KMS-11 (cell line): Measurements from ENCODE around the gene ATP6V1C2.

Experiments
- H2AFZ ChIP-seq: fragments of 200-600 bp; sonication (generic); 2 replicates; pipeline ENCODE4 v1.6.1; 2016; ENCODE audit warnings: antibody characterized with exemption, mixed run types, low read depth
- H3K27ac ChIP-seq: fragments of 200-600 bp; sonication (generic); 2 replicates; pipeline ENCODE4 v1.6.1; 2016; ENCODE audit warnings: mild to moderate bottlenecking, mixed run types
- H3K27me3 ChIP-seq: fragments of 200-600 bp; sonication (generic); 2 replicates; pipeline ENCODE4 v1.6.1; 2017; ENCODE audit warnings: mild to moderate bottlenecking, low read depth, mixed run types, moderate library complexity; ENCODE audit not compliant: insufficient read depth
- H3K36me3 ChIP-seq: fragments of 200-600 bp; sonication (generic); 2 replicates; pipeline ENCODE4 v1.6.1; 2017; ENCODE audit warnings: mild to moderate bottlenecking, mixed run types; ENCODE audit not compliant: insufficient read depth
- H3K4me1 ChIP-seq: fragments of 200-600 bp; sonication (generic); 2 replicates; pipeline ENCODE4 v1.6.1; 2016; ENCODE audit warnings: mild to moderate bottlenecking, low read depth, mixed run types; ENCODE audit not compliant: poor library complexity, severe bottlenecking
- H3K4me2 ChIP-seq: fragments of 200-600 bp; sonication (generic); 2 replicates; pipeline ENCODE4 v1.7.0; 2016; ENCODE audit warnings: mild to moderate bottlenecking, mixed run types
- H3K4me3 ChIP-seq: fragments of 200-600 bp; sonication (generic); IDR thresholded peaks from 2 replicates; pipeline ENCODE4 v1.6.1; 2017; ENCODE audit warnings: low read depth, low read length, mixed read lengths; ENCODE audit not compliant: insufficient read depth
- H3K79me2 ChIP-seq: fragments of 200-600 bp; sonication (generic); 2 replicates; pipeline ENCODE4 v1.6.1; 2016; ENCODE audit warnings: low read depth, mixed run types; ENCODE audit not compliant: insufficient read depth
- H3K9ac ChIP-seq: fragments of 200-600 bp; sonication (generic); 2 replicates; pipeline ENCODE4 v1.6.1; 2016; ENCODE audit warnings: mild to moderate bottlenecking, mixed run types
- H4K20me1 ChIP-seq: fragments of 200-600 bp; sonication (generic); 2 replicates; pipeline ENCODE4 v1.6.1; 2016; ENCODE audit warnings: mild to moderate bottlenecking, mixed run types; ENCODE audit not compliant: insufficient read depth
- TF ChIP-seq, protein P1 (sequence below): fragments of 200-600 bp; sonication (generic); conservative IDR thresholded peaks from 2 replicates; pipeline ENCODE4 v1.6.1; 2017; ENCODE audit warnings: low read depth, mild to moderate bottlenecking, antibody characterized with exemption, low read length, moderate library complexity, mixed read lengths

Gene ATP6V1C2

DNA sequence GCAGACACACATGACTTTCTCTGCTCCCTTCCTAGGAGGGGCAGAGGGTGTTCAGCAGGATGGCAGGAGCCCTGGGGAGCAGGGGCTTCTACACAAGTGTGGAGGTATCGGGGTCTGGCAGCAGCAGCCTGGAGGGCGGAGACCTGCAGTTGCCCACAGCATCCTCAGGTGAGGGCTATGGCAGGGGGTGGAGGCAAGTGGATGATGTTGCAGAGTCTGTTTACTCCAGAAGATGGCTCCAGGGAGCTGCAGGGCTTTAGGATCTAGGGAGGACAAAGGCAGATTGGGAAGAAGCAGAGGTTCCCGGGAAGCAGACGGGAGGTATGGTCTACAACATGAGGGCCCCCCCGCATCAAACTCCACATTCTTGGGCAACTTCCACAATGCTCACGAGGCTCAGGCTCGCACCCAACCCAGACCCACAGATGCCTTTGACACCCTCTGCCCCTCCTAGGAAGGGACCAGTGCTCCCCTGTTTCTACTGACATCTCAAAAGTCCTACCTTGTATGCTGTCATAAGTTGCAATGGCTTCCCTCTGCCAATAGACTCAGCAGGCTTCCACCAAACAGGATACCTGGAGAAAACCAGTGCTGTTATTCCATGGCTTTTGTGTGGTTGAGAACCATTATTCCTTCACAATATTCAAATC, 12.0 kb upstream of the ATP6V1C2 start:
- Histone ChIP-seq H3K27ac (no peak overlapping the region), H3K27me3 (no peaks in the 10 kb centered on the region), H3K4me1 (peaks cover 3% of the 10 kb centered on the region), H2AFZ (no peak overlapping the region), H4K20me1 (no peaks in the 10 kb centered on the region), H3K4me3 (no peak overlapping the region), H3K4me2 (no peak overlapping the region), H3K9ac (no peak overlapping the region), H3K79me2 (no peaks in the 10 kb centered on the region), H3K36me3 (no peaks in the 10 kb centered on the region)
- TF ChIP-seq, protein P1, sequence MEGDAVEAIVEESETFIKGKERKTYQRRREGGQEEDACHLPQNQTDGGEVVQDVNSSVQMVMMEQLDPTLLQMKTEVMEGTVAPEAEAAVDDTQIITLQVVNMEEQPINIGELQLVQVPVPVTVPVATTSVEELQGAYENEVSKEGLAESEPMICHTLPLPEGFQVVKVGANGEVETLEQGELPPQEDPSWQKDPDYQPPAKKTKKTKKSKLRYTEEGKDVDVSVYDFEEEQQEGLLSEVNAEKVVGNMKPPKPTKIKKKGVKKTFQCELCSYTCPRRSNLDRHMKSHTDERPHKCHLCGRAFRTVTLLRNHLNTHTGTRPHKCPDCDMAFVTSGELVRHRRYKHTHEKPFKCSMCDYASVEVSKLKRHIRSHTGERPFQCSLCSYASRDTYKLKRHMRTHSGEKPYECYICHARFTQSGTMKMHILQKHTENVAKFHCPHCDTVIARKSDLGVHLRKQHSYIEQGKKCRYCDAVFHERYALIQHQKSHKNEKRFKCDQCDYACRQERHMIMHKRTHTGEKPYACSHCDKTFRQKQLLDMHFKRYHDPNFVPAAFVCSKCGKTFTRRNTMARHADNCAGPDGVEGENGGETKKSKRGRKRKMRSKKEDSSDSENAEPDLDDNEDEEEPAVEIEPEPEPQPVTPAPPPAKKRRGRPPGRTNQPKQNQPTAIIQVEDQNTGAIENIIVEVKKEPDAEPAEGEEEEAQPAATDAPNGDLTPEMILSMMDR, result no peak

DNA sequence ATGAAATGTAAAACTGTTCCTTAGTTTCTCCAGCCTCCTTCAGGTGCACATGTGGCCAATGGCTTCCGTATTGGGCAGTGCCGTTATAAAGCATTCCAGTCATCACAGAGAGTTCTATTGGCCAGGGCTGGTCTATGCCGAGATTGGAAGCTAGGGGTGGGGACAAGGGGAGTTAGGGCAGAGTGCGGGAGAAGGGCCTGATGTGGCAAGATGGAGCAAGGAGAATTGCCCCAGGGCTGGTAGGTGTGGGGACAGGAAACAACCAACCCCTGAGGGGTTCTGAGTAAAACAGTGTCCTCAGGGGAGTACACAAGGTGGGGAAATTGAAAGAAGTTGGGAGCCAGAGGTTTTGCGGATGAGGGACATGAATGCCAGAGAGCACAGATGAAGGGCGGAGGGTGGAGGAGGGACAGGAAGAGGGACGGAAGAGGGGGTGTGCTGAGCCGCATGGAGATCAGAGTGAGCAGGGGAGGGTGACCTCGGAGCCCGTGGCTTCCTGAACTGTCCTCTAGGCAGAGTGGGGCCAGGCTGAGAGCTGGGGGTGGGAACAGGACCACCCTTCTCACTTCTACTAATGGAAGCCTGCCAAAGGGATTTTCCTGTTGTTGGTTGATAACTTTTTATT, 9.1 kb upstream of the ATP6V1C2 start:
- no peaks in the 10 kb centered on the region for H3K27me3 ChIP-seq
- no peaks in the 10 kb centered on the region for H4K20me1 ChIP-seq
- no peak overlapping the region for H2AFZ ChIP-seq
- no peak overlapping the region for H3K4me3 ChIP-seq
- H3K79me2 ChIP-seq, result no peaks in the 10 kb centered on the region
- H3K9ac ChIP-seq, result no peak overlapping the region
- no peaks in the 10 kb centered on the region for H3K36me3 ChIP-seq
- TF ChIP-seq, protein P1, result no peak
- H3K27ac ChIP-seq, result no peak overlapping the region
- H3K4me2 ChIP-seq, result no peak overlapping the region
- H3K4me1 ChIP-seq, result peaks cover 3% of the 10 kb centered on the region

DNA sequence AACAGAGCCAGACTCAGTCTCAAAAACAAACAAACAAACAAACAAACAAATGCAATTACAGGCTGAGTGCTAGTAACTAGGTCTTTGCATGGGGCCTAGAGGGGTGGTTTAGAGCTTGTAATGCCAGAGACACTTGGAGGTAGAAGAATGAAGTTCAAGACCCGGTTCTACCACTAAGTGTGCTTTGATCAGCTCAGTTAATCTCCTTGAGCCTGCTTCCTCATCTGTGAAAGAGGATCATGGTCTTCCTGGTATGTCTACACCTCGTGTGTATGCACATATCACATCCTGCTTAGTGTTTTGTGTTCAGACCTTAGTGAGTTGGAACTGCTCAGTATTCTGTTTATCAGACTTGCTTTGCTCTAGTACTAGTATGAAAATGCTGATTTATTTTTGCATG, 4.8 kb upstream of the ATP6V1C2 start:
- no peaks in the 10 kb centered on the region for H3K79me2 ChIP-seq
- H3K36me3 ChIP-seq, result no peaks in the 10 kb centered on the region
- no peak overlapping the region for H2AFZ ChIP-seq
- H3K27ac ChIP-seq, result no peak overlapping the region
- no peak overlapping the region for H3K9ac ChIP-seq
- no peaks in the 10 kb centered on the region for H3K4me1 ChIP-seq
- TF ChIP-seq, protein P1, result no peak
- H3K4me3 ChIP-seq, result no peak overlapping the region
- no peak overlapping the region for H3K4me2 ChIP-seq
- H4K20me1 ChIP-seq, result no peaks in the 10 kb centered on the region
- H3K27me3 ChIP-seq, result no peaks in the 10 kb centered on the region

DNA sequence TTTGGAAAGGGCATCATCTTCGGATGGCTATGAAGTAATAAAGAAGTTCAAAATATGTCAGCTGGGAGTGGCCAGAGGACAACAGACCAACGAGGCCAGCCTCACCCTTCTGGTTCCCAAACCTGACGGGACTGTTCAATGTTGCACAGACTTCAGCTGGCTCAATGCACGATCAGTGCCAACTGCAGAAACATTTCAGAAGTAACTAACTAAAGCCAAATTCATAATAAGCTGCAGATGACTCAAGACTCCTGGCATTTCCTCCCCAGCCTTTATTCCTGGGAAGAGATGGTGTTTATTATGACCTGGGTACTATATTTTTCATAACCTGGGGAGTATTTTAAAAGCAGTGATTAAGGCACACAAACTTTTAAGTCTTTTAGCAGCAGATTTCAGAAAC, 3.8 kb upstream of the ATP6V1C2 start:
- H3K27me3 ChIP-seq, result peaks cover 10% of the 10 kb centered on the region
- no peak overlapping the region for H3K27ac ChIP-seq

More for the DNA sequence above, 3.8 kb upstream of the ATP6V1C2 start:
- Histone ChIP-seq H2AFZ (no peak overlapping the region), H3K9ac (no peak overlapping the region), H3K79me2 (no peaks in the 10 kb centered on the region), H3K36me3 (no peaks in the 10 kb centered on the region), H3K4me1 (peaks cover 6% of the 10 kb centered on the region), H3K4me2 (no peak overlapping the region), H4K20me1 (no peaks in the 10 kb centered on the region), H3K4me3 (no peak overlapping the region)
- TF ChIP-seq, protein P1, result no peak
